ENCODE measurements around the gene POLD4. TPM values are rescaled to one million over a fixed set of nuclear protein-coding genes. Genes with fewer than 3 reads are reported as not detected.

POLD4 gene
- total RNA-seq, 2 donors from 2014 or later = 145 to 148 TPM

DNA sequence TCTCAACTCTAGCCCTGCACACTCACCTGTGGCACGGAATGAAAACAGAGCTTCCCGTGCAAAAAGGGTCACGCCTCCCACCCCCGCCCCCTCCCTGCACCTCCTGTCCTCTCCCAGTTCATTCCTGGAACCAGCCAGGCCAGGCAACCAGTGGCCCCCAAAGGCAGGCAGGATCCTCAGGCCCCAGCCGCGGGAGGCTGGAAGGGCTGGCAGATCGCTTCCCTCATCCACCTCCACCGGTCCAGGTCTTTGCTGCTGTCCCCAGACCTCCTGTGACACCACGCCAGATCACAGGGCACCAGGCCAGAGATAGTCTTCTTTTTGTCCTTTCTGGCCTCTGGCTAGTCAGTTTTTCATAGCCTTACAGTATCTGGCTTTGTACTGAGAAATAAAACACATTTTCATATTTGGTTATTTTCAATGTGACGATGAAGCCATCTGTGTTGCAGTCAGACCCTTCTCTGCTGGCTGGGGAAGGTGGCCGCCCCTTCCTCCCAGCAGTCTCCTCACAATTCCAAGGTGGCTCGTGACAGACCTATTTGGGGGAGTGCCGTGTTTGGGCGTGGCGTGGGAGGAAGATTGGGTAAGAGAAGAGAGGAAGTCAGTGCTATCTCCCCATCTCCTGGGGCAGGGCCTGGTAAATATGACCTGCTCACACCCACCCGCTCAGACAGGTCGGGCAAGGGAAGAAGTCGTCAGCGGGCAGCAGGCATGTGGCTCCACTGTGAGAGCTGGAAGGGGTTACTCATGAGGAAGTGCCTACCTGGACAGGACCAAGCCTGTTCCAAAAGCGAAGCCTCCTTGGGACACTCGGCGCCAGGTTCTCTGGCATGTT lies 40.9 kb downstream of the POLD4 start:
- Histone ChIP-seq H3K4me3 (no peak overlapping the region), H3K9me3 (no peaks in the 10 kb centered on the region), H3K27me3 (replicated peaks; ENCODE audit: insufficient read depth) (no peaks in the 10 kb centered on the region), H3K4me1 (ENCODE audit: control insufficient read depth in 1 of 2, low read depth in 2 of 2) (peaks cover 0 to 7% of the 10 kb centered on the region in 2 donors), H3K27ac (no peak overlapping the region), H3K36me3 (peaks cover 19% of the 10 kb centered on the region)
- TF ChIP-seq, protein P1, sequence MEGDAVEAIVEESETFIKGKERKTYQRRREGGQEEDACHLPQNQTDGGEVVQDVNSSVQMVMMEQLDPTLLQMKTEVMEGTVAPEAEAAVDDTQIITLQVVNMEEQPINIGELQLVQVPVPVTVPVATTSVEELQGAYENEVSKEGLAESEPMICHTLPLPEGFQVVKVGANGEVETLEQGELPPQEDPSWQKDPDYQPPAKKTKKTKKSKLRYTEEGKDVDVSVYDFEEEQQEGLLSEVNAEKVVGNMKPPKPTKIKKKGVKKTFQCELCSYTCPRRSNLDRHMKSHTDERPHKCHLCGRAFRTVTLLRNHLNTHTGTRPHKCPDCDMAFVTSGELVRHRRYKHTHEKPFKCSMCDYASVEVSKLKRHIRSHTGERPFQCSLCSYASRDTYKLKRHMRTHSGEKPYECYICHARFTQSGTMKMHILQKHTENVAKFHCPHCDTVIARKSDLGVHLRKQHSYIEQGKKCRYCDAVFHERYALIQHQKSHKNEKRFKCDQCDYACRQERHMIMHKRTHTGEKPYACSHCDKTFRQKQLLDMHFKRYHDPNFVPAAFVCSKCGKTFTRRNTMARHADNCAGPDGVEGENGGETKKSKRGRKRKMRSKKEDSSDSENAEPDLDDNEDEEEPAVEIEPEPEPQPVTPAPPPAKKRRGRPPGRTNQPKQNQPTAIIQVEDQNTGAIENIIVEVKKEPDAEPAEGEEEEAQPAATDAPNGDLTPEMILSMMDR (IDR thresholded peaks at IDR 0.05) = no peak
- DNase-seq (ENCODE audit: low spot score) = no peak
- no peak for ATAC-seq (ENCODE audit: insufficient number of reproducible peaks, low FRiP score, low read depth)

- no peaks in the 10 kb centered on the region for H3K9me3 ChIP-seq
- TF ChIP-seq, protein P1 (IDR thresholded peaks at IDR 0.05) = no peak
- no peak overlapping the region for H3K27ac ChIP-seq
- peaks cover 22% of the 10 kb centered on the region for H3K36me3 ChIP-seq
- DNase-seq (ENCODE audit: low spot score) = no peak
- no peak for ATAC-seq (ENCODE audit: insufficient number of reproducible peaks, low FRiP score, low read depth)
- H3K27me3 ChIP-seq (replicated peaks; ENCODE audit: insufficient read depth) = no peaks in the 10 kb centered on the region
- H3K4me3 ChIP-seq = no peak overlapping the region
- peaks cover 0 to 3% of the 10 kb centered on the region in 2 donors for H3K4me1 ChIP-seq (ENCODE audit: control insufficient read depth in 1 of 2, low read depth in 2 of 2)
Measured at GRCh38 chr11:67311556-67312082, 41.7 kb downstream of the POLD4 start.

DNA sequence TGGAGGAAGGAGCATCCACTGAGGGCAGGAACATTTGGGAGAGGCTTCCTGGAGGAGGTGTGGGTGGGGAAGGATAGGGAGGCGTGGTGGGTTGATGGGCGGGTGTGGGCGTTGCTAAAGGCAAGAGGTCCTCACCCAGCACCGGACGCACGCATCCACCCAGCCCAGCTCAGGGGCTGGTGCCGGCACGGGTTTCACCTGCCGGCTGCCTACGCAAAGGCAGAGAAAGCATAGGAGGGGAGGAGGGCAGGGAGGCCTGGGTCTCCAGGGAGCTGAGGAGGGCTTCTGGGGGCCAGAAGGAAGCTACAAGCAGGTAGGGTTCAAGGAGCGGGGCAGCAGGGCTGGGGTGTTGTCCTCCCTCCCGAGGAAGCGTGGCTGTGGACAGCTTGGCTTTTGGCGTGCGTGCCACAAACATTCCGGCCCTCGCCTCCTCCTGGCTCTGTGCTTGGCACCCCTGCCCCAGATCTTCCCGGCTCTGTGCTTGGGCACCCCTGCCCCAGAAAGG lies 42.2 kb downstream of the POLD4 start:
- peaks cover 22% of the 10 kb centered on the region for H3K36me3 ChIP-seq
- H3K27ac ChIP-seq = no peak overlapping the region
- H3K4me3 ChIP-seq = no peak overlapping the region
- TF ChIP-seq, protein P1 (IDR thresholded peaks at IDR 0.05) = no peak
- ATAC-seq (ENCODE audit: insufficient number of reproducible peaks, low FRiP score, low read depth) (no peak), DNase-seq (ENCODE audit: low spot score) (no peak)
- no peaks in the 10 kb centered on the region for H3K9me3 ChIP-seq
- H3K27me3 ChIP-seq (replicated peaks; ENCODE audit: insufficient read depth) = no peaks in the 10 kb centered on the region
- no peaks in the 10 kb centered on the region for H3K4me1 ChIP-seq (ENCODE audit: control insufficient read depth in 1 of 2, low read depth in 2 of 2)

GRCh38 chr11:67310246-67311050 lies 42.9 kb downstream of the POLD4 start:
- peaks cover 22% of the 10 kb centered on the region for H3K36me3 ChIP-seq
- ATAC-seq (ENCODE audit: insufficient number of reproducible peaks, low FRiP score, low read depth) = no peak

More at GRCh38 chr11:67310246-67311050, 42.9 kb downstream of the POLD4 start:
- H3K9me3 ChIP-seq = no peaks in the 10 kb centered on the region
- no peak overlapping the region for H3K27ac ChIP-seq
- TF ChIP-seq, protein P1 (IDR thresholded peaks at IDR 0.05) = no peak
- H3K27me3 ChIP-seq (replicated peaks; ENCODE audit: insufficient read depth) = no peaks in the 10 kb centered on the region
- DNase-seq (ENCODE audit: low spot score) = no peak
- H3K4me1 ChIP-seq (ENCODE audit: control insufficient read depth in 1 of 2, low read depth in 2 of 2) = no peaks in the 10 kb centered on the region
- H3K4me3 ChIP-seq = no peak overlapping the region

Data from thoracic aorta (tissue), 2 donors.